ENCODE data around the gene CBARP. TPM values are rescaled to one million over a fixed set of nuclear protein-coding genes. Genes with fewer than 3 reads are reported as not detected.

Gene CBARP, protein sequence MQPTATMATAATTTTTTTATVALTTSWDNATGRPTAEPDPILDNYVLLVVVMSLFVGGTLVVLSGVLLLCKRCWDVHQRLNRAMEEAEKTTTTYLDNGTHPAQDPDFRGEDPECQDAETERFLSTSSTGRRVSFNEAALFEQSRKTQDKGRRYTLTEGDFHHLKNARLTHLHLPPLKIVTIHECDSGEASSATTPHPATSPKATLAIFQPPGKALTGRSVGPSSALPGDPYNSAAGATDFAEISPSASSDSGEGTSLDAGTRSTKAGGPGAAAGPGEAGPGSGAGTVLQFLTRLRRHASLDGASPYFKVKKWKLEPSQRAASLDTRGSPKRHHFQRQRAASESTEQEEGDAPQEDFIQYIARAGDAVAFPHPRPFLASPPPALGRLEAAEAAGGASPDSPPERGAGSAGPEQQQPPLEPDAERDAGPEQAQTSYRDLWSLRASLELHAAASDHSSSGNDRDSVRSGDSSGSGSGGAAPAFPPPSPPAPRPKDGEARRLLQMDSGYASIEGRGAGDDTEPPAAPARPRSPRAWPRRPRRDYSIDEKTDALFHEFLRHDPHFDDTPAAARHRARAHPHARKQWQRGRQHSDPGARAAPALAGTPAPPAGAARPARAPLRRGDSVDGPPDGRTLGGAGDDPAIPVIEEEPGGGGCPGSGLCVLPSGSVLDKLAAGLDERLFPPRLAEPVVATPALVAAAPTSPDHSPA
- 0.86 and 1.8 TPM in 2 replicates for total RNA-seq (2014; rRNA removed; shearing (Covaris generic))

GRCh38 chr19:1237754-1238368 lies at the start of gene CBARP:
Gene CBARP, minus strand, starts transcription at chr19:1238005. Its CDS starts 1,905 bp downstream, at chr19:1236100.
- DNase-seq (ENCODE audit: low read depth) = peak; percentile 58

GRCh38 chr19:1286487-1287353 lies 48.9 kb upstream of the CBARP start:
- no peak for DNase-seq (ENCODE audit: low read depth)

GRCh38 chr19:1285737-1286360 lies 48.0 kb upstream of the CBARP start, which contains the start of gene EFNA2:
Gene EFNA2, plus strand, starts transcription at chr19:1285873. Its CDS starts 296 bp downstream, at chr19:1286169.
- DNase-seq (ENCODE audit: low read depth) = no peak

GRCh38 chr19:1284979-1285736 lies 47.4 kb upstream of the CBARP start:
- no peak for DNase-seq (ENCODE audit: low read depth)

GRCh38 chr19:1284293-1284978 lies 46.6 kb upstream of the CBARP start:
- DNase-seq (ENCODE audit: low read depth) = no peak

DNA sequence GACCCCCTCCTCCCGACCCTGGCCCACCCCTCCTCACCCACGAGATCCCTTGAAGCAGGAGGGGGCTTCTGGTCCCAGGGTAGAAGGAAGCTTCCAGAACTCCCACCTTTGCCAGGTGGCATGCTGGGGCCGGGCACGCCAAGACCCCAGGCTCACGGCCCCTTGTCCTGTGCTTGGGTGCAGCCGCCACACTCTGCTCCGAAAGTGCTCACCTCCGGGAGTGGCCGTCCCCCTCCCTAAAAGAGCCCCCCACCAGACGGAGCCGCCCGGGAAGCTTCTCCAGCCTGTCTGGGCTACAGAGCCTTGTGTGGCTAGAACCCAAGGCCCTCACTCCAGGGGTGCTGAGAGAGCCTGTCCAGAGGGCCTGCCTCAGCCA lies 46.1 kb upstream of the CBARP start:
- no peak for DNase-seq (ENCODE audit: low read depth)

DNA sequence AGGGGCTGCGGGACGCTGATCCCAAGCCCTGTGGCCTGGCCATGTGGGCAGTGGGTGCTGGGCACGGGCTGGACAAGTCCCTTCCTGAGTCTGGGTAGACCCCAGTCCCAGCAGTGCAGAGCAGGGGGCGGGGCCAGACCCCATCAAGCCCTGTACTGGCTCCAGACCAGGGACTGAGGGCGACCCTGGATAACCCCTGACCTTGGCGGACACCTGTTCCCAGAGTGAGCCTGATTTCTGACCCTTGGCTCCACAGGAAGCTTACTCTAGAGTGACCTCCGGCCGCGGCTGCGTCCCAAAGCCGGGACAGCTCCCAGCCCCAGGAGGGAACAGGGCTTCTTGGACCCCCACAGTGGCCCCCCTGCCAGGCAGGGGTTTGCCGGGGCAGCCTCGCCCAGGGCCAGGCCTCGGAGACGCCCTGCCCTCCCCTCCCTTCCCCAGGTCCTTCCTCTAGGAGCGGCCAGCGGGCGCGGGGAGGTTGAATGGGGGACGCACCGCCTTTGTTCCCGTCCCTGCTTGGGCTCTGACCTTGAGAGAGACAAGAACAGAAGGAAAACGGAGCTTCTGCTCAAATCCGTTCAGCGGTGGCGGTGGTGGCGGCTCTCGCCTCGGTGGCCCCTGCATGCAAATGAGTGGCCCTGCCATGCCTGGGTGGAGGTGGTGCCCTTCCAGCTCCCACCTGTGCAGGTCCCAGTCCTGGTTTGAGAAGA lies 45.6 kb upstream of the CBARP start:
- no peak for DNase-seq (ENCODE audit: low read depth)

DNA sequence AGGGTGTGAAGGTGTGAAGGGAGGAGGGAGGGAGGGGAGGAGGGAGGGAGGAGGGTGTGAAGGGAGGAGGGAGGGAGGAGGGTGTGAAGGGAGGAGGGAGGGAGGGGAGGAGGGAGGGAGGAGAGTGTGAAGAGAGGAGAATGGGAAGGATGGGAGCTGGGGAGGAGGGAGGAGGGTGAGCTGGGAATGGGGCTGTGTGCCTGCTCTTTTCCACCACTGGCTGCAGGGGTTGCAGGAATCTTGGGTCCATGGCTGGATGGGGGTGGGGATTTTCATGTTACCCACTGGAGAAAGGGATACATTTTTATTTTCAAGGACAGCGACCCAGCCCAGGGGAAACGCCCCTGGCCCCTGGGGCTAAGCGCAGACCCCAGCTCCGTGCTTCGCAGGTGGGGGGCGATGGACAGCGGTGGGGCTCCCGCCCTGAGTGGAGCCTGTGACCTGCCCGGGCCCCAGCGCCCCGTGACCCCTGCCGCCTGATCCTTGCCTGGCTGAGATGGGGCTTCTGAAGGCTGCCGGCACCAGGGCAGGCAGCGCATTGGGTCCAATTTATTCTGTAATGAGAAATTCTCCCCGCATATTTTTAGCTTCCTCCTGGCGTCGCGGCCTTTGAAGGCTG lies 44.9 kb upstream of the CBARP start:
- no peak for DNase-seq (ENCODE audit: low read depth)

- DNase-seq (ENCODE audit: low read depth) = no peak
These were observed 43.9 kb upstream of the CBARP start for GRCh38 chr19:1281569-1282287.

- DNase-seq (ENCODE audit: low read depth) = no peak
These were observed 43.1 kb upstream of the CBARP start for GRCh38 chr19:1280636-1281568.

GRCh38 chr19:1279782-1280341 lies 42.1 kb upstream of the CBARP start:
- peak; percentile 87 for DNase-seq (ENCODE audit: low read depth)

DNA sequence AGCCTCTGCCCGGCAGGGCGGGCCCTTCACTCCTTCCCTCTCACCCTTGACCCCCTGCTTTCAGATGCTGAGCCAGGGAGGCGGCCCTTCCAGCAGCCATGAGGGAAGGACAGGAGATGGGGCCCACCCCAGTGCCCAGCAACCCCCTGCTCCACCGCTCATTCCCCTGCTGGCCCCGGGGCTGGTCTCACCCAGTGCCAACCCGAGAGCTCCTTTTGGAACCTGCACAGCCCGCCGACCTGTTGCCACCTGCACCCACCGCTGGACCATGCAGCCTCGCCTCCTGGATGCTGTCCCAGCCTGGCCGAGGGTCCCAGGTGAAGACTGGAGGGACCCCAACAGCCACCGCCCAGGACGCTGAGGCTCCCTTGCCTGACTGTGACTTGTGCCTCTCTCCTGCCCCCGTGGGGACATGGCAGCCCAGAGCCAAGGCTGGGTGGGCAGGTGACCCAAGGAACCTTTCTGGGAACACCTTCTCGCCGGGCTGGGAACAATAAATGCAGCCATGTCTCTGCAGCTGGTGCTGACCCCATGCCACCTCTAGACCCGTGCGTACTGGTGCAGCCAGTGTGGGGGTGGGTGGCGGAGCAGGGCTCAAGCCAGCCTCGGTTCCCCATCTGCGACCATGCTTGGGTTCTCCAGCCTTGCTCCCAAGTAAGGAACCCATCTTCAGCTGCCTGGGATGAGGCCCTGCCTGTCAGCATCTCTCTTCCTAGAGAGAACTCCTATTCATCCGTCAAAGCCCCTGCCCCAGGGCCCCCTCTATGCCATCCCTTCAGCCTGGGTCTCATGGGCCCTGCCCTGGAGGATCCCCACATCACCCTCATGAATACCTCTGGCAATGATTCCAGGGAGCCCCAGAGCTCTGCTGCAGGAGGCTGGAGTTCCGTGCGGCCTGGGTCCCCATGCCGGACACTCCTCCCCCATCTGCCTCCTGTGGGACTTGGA lies 41.2 kb upstream of the CBARP start:
- DNase-seq (ENCODE audit: low read depth) = no peak

- no peak for DNase-seq (ENCODE audit: low read depth)
These were observed 40.3 kb upstream of the CBARP start for GRCh38 chr19:1278074-1278473.

- DNase-seq (ENCODE audit: low read depth) = no peak
These were observed 39.3 kb upstream of the CBARP start for GRCh38 chr19:1277061-1277460.

- peak; percentile 45 for DNase-seq (ENCODE audit: low read depth)
These were observed 38.8 kb upstream of the CBARP start for GRCh38 chr19:1276628-1277022.

Measured in Daoy (cell line).